ENCODE results near the gene BAZ2B. TPM values are rescaled to one million over a fixed set of nuclear protein-coding genes. Genes with fewer than 3 reads are reported as not detected.
A peak's percentile ranks its signal among the peaks of the same experiment; 100 is the strongest.

BAZ2B gene
- total and polyA plus RNA-seq, 9 of the 15 experiments (the other 6 are each of a cell fraction or from before 2014, with no cell fraction given): 7.5 to 38.6 (median 19.8) TPM

DNA sequence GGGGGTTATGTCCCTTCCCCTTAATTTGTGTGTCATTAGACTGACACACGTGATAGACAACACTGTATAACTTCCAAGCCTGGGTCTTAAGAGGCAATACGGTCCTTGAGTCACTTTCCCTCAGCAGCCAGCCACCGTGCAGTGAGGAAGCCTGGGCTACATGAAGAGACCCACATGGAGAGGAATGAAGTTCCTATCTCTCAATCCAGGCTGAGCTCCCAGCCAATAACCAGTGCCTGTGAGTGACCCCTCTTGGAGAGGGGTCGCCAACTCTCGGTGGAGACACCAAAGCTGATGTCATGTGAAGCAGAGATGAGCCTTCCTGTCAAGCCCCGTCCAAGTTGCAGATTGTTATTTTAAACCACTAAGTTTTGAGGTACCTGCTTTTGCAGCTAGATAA lies 324.2 kb downstream of the BAZ2B start:
- CTCF ChIA-PET (ENCODE audit: low intra/inter-chr PET ratio): no interaction called here
- intact Hi-C loops (cut with micrococcal nuclease): no loop called here
- peak overlapping the region; percentile 68 for H3K4me2 ChIP-seq (ENCODE audit: insufficient read depth, low read length)
- TF ChIP-seq ARID1B (IDR thresholded peaks at IDR 0.05): peak; percentile 23; the same call in 1 of the 2 replicates
- peak; percentile 55; the same call in 1 of the 2 replicates for TF ChIP-seq EHMT2 (IDR thresholded peaks at IDR 0.05)
- TF ChIP-seq HDAC1 (IDR thresholded peaks at IDR 0.05): peak in 1 of 2 experiments; percentile 41; a peak in 1 of 4 replicates
- 0 out of 2 replicates have a peak, but pooled peaks have one; percentile 16 for TF ChIP-seq SOX6 (IDR thresholded peaks at IDR 0.05)
- TF ChIP-seq NFATC3 (IDR thresholded peaks at IDR 0.05): no peak
- TF ChIP-seq RCOR1 (IDR thresholded peaks at IDR 0.05; ENCODE audit: borderline replicate concordance in 1 of 2, low read depth in 2 of 2, low read length in 2 of 2): 0 out of 4 replicates have a peak, but pooled peaks of 1 of the 2 experiments have one; percentile 19
- no peak for TF ChIP-seq MEF2A (IDR thresholded peaks at IDR 0.05; ENCODE audit: control insufficient read depth, low read depth, low read length)
- TF ChIP-seq CBFA2T3 (IDR thresholded peaks at IDR 0.05): peak; percentile 68
- no peak for TF ChIP-seq FOXK1 (CRISPR knock-in tag; IDR thresholded peaks at IDR 0.05; ENCODE audit: borderline replicate concordance)
- TF ChIP-seq TAL1 (IDR thresholded peaks at IDR 0.05): peak; percentile 14; the same call in 1 of the 2 replicates
- no peak for TF ChIP-seq RFX1 (IDR thresholded peaks at IDR 0.05)
- TF ChIP-seq CREM (IDR thresholded peaks at IDR 0.05; ENCODE audit: low read depth): 0 out of 2 replicates have a peak, but pooled peaks have one; percentile 3
- TF ChIP-seq TBP (optimal IDR thresholded peaks at IDR 0.05; ENCODE audit: low read depth, low read length): peak; percentile 26
- TF ChIP-seq, protein P1, sequence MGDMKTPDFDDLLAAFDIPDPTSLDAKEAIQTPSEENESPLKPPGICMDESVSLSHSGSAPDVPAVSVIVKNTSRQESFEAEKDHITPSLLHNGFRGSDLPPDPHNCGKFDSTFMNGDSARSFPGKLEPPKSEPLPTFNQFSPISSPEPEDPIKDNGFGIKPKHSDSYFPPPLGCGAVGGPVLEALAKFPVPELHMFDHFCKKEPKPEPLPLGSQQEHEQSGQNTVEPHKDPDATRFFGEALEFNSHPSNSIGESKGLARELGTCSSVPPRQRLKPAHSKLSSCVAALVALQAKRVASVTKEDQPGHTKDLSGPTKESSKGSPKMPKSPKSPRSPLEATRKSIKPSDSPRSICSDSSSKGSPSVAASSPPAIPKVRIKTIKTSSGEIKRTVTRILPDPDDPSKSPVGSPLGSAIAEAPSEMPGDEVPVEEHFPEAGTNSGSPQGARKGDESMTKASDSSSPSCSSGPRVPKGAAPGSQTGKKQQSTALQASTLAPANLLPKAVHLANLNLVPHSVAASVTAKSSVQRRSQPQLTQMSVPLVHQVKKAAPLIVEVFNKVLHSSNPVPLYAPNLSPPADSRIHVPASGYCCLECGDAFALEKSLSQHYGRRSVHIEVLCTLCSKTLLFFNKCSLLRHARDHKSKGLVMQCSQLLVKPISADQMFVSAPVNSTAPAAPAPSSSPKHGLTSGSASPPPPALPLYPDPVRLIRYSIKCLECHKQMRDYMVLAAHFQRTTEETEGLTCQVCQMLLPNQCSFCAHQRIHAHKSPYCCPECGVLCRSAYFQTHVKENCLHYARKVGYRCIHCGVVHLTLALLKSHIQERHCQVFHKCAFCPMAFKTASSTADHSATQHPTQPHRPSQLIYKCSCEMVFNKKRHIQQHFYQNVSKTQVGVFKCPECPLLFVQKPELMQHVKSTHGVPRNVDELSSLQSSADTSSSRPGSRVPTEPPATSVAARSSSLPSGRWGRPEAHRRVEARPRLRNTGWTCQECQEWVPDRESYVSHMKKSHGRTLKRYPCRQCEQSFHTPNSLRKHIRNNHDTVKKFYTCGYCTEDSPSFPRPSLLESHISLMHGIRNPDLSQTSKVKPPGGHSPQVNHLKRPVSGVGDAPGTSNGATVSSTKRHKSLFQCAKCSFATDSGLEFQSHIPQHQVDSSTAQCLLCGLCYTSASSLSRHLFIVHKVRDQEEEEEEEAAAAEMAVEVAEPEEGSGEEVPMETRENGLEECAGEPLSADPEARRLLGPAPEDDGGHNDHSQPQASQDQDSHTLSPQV (IDR thresholded peaks at IDR 0.05): 0 out of 2 replicates have a peak, but pooled peaks have one; percentile 36
- TF ChIP-seq SMARCE1 (IDR thresholded peaks at IDR 0.05): no peak
- TF ChIP-seq TCF3 (CRISPR knock-in tag; IDR thresholded peaks at IDR 0.05): 0 out of 2 replicates have a peak, but pooled peaks have one; percentile 19
- TF ChIP-seq FUS (optimal IDR thresholded peaks at IDR 0.05; ENCODE audit: low read depth, low read length): no peak
- peak; percentile 81; the same call in 1 of the 2 replicates for TF ChIP-seq ZBTB7A (IDR thresholded peaks at IDR 0.05; ENCODE audit: borderline replicate concordance, control insufficient read depth, low read depth, low read length)
- peak; percentile 12 for TF ChIP-seq NFYB (IDR thresholded peaks at IDR 0.05; ENCODE audit: extremely low read depth, insufficient read length)

More for the DNA sequence above, 324.2 kb downstream of the BAZ2B start:
- ATAC-seq (peak; percentile 86), DNase-seq (ENCODE audit: extremely low read depth in 1 of 4, low spot score in 3 of 4) (peak; percentile 12 to 85 (median 50)), FAIRE-seq (peak; percentile 81)
- Histone ChIP-seq H3K9me1 (ENCODE audit: control insufficient read depth, insufficient read depth, low read length) (no peaks in the 10 kb centered on the region), H3K27ac (ENCODE audit: extremely low read depth, low read depth, low read length) (peak overlapping the region; percentile 26; the same call in 2 of the 3 replicates), H3K36me3 (ENCODE audit: control insufficient read depth, insufficient read depth, low read length) (no peaks in the 10 kb centered on the region), H3K9me3 (replicated peaks; ENCODE audit: control insufficient read depth, insufficient read depth, low read depth, low read length) (no peaks in the 10 kb centered on the region), H3K27me3 (ENCODE audit: control insufficient read depth in 2 of 2, insufficient read depth in 2 of 2, low read length in 2 of 2) (no peaks in the 10 kb centered on the region), H3K79me2 (ENCODE audit: control insufficient read depth, insufficient read depth, low read length) (no peaks in the 10 kb centered on the region), H3K9ac (ENCODE audit: insufficient read depth in 1 of 2, low read depth in 2 of 2, low read length in 2 of 2) (peak overlapping the region; percentile 32 to 83; a peak in 3 of 4 replicates), H3K4me1 (replicated peaks in 1 of 2; ENCODE audit: control insufficient read depth in 2 of 2, insufficient read depth in 2 of 2, low read length in 2 of 2) (peaks cover 9 to 21% of the 10 kb centered on the region in 2 experiments), H3K4me3 (no peak overlapping the region), H4K20me1 (replicated peaks; ENCODE audit: control insufficient read depth, insufficient read depth, low read length) (no peaks in the 10 kb centered on the region), H2AFZ (ENCODE audit: low read depth, low read length) (peak overlapping the region; percentile 92)
- POLR2A ChIA-PET: interaction anchor here (0.7 kb wide), 1 partner anchor 1409 kb away, joined by 3 read pairs; no protein-coding TSS in a partner anchor
- 1% methylated on average over 6 of the region's 6 CpGs for WGBS (ENCODE audit: insufficient coverage, low coverage, missing lambda C conversion rate)
- BruUV-seq (replicated peaks): no TSS peak
- in situ Hi-C loops (cut with MboI): no loop called here

All from K562 (cell line).